G401 (cell line): ENCODE data around the gene DRD1. TPM values are rescaled to one million over a fixed set of nuclear protein-coding genes. Genes with fewer than 3 reads are reported as not detected.

ENCODE experiments used
- DNase-seq: peaks from one replicate; pipeline ENCODE4 v3.0.0-alpha.2; 2015; ENCODE audit warnings: low spot score
- in situ Hi-C: cut with HindIII; loops from 2 replicates; pipeline ENCODE4 v1.10.0; 2016; ENCODE audit warnings: low sequenced_read_pairs, mixed read lengths
- total RNA-seq: library from RNA; depleted of rRNA; stranded (reverse); fragments of >200 nt; shearing (Covaris generic); gene quantifications from 2 replicates; pipeline ENCODE4 v1.2.3, GENCODE V29; 2014; rRNA removed

The DRD1 gene
- not detected in 2 replicates for total RNA-seq

GRCh38 chr5:175444060-175444904, at the start of gene DRD1:
Gene DRD1 (minus strand): TSS chr5:175444182. CDS start chr5:175443099, 1,083 bp downstream.
- DNase-seq = no peak
- in situ Hi-C loops = no loop called here

- DNase-seq = no peak
- in situ Hi-C loops = no loop called here
Observed at GRCh38 chr5:175493726-175494125, 49.7 kb upstream of the DRD1 start.

- in situ Hi-C loops = no loop called here
- no peak for DNase-seq
Observed at GRCh38 chr5:175493260-175493659, 49.3 kb upstream of the DRD1 start.

- DNase-seq = no peak
- in situ Hi-C loops = no loop called here
Observed at GRCh38 chr5:175491223-175491622, 47.2 kb upstream of the DRD1 start.

GRCh38 chr5:175489693-175490443, 45.9 kb upstream of the DRD1 start:
- in situ Hi-C loops = no loop called here
- no peak for DNase-seq

GRCh38 chr5:175487514-175488222, 43.7 kb upstream of the DRD1 start:
- DNase-seq = no peak
- in situ Hi-C loops = no loop called here

- in situ Hi-C loops = no loop called here
- no peak for DNase-seq
Observed at GRCh38 chr5:175485631-175486030, 41.6 kb upstream of the DRD1 start.

- in situ Hi-C loops = no loop called here
- DNase-seq = no peak
Observed at GRCh38 chr5:175484829-175485228, 40.8 kb upstream of the DRD1 start.

- in situ Hi-C loops = no loop called here
- DNase-seq = no peak
Observed at GRCh38 chr5:175484322-175484721, 40.3 kb upstream of the DRD1 start.

GRCh38 chr5:175483337-175483736, 39.4 kb upstream of the DRD1 start:
- DNase-seq = no peak
- in situ Hi-C loops = no loop called here

GRCh38 chr5:175479125-175479881, 35.3 kb upstream of the DRD1 start:
- in situ Hi-C loops = no loop called here
- no peak for DNase-seq

- peak; percentile 84 for DNase-seq
Observed at GRCh38 chr5:175478384-175479124, 34.6 kb upstream of the DRD1 start, which contains the start of gene SFXN1. Gene SFXN1 (plus strand): TSS chr5:175478560. CDS start chr5:175492104, 13,544 bp downstream.

GRCh38 chr5:175478008-175478383, 34.0 kb upstream of the DRD1 start:
- no peak for DNase-seq
- in situ Hi-C loops = no loop called here

More at GRCh38 chr5:175478384-175479124, 34.6 kb upstream of the DRD1 start, which contains the start of gene SFXN1:
- in situ Hi-C loops = no loop called here

GRCh38 chr5:175477440-175477839, 33.5 kb upstream of the DRD1 start:
- DNase-seq = no peak
- in situ Hi-C loops = no loop called here

GRCh38 chr5:175475248-175475647, 31.3 kb upstream of the DRD1 start:
- no peak for DNase-seq
- in situ Hi-C loops = no loop called here

GRCh38 chr5:175472378-175472777, 28.4 kb upstream of the DRD1 start:
- in situ Hi-C loops = no loop called here
- no peak for DNase-seq

- DNase-seq = no peak
- in situ Hi-C loops = no loop called here
Observed at GRCh38 chr5:175471628-175472027, 27.6 kb upstream of the DRD1 start.

GRCh38 chr5:175471196-175471595, 27.2 kb upstream of the DRD1 start:
- no peak for DNase-seq
- in situ Hi-C loops = no loop called here
